ENCODE results near the gene PAIP1.

PAIP1 gene

GRCh38 chr5:43497311-43498104, 59.4 kb downstream of the PAIP1 start:
- FAIRE-seq (no peak), DNase-seq (ENCODE audit: insufficient read length, low spot score) (no peak)
- TF ChIP-seq CTCF (IDR thresholded peaks at IDR 0.05; ENCODE audit: insufficient read depth, missing control alignments) = no peak

GRCh38 chr5:43491326-43491725, 65.6 kb downstream of the PAIP1 start:
- FAIRE-seq (no peak), DNase-seq (ENCODE audit: insufficient read length, low spot score) (no peak)
- TF ChIP-seq CTCF (IDR thresholded peaks at IDR 0.05; ENCODE audit: insufficient read depth, missing control alignments) = no peak

- no peak for TF ChIP-seq CTCF (IDR thresholded peaks at IDR 0.05; ENCODE audit: insufficient read depth, missing control alignments)
- FAIRE-seq (no peak), DNase-seq (ENCODE audit: insufficient read length, low spot score) (no peak)
Measured at GRCh38 chr5:43486353-43486752, 70.5 kb downstream of the PAIP1 start.

DNA sequence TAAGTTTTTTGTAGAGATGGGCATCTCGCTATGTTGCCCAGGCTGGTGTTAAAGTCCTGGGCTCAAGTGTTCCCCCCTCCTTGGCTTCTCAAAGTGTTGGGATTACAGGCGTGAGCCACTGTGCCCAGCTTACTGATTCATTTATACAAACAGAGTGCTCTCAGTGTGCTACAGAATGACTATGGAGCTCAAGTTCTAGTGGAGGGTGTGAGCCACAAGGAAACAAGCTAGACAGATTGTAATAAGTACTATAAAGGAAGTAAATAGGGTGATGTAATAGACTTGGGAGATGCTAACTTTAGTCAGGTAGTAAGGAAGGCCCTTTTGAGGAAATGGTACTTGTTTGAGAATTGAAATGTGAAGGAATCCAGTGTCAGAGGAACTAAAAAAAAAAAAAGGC, 71.5 kb downstream of the PAIP1 start:
- TF ChIP-seq CTCF (IDR thresholded peaks at IDR 0.05; ENCODE audit: insufficient read depth, missing control alignments) = no peak
- DNase-seq (ENCODE audit: insufficient read length, low spot score) (no peak), FAIRE-seq (no peak)

GRCh38 chr5:43484106-43484849, 72.6 kb downstream of the PAIP1 start:
- TF ChIP-seq CTCF (IDR thresholded peaks at IDR 0.05; ENCODE audit: insufficient read depth, missing control alignments) = peak; percentile 47
- no peak for FAIRE-seq
- DNase-seq (ENCODE audit: insufficient read length, low spot score) = no peak

GRCh38 chr5:43483298-43484105, 73.4 kb downstream of the PAIP1 start, which contains the start of gene TMEM267:
TSS of gene TMEM267 (minus strand) at chr5:43483865. CDS start at chr5:43453969, 29,896 bp downstream.
- TF ChIP-seq CTCF (IDR thresholded peaks at IDR 0.05; ENCODE audit: insufficient read depth, missing control alignments) = peak; percentile 2
- FAIRE-seq (no peak), DNase-seq (ENCODE audit: insufficient read length, low spot score) (peak; percentile 58)
